ENCODE results near the gene S100A13. TPM values are rescaled to one million over a fixed set of nuclear protein-coding genes. Genes with fewer than 3 reads are reported as not detected.

Gene S100A13
- total RNA-seq, 1 experiment from 2014 or later = 55.0 TPM

GRCh38 chr1:153659175-153659534 lies 31.9 kb upstream of the S100A13 start:
- no peak overlapping the region for H2BK120ac ChIP-seq (ENCODE audit: low read depth, low read length, poor library complexity, severe bottlenecking)
- H2BK5ac ChIP-seq (ENCODE audit: insufficient read length, low read length) = no peak overlapping the region
- H4K5ac ChIP-seq (ENCODE audit: insufficient read length, low read depth, low read length) = no peak overlapping the region
- no peak overlapping the region for H4K8ac ChIP-seq (replicated peaks; ENCODE audit: insufficient read length, low read depth, low read length)
- no peak for TF ChIP-seq CTCF (conservative IDR thresholded peaks at IDR 0.05)
- H2BK12ac ChIP-seq (ENCODE audit: insufficient read length, low read depth, low read length) = no peak overlapping the region
- H2BK20ac ChIP-seq (ENCODE audit: low read depth, low read length, poor library complexity, severe bottlenecking) = no peak overlapping the region
- H3K9me3 ChIP-seq (ENCODE audit: control insufficient read depth, low read depth, low read length) = no peaks in the 10 kb centered on the region
- peaks cover 5% of the 10 kb centered on the region for H3K79me1 ChIP-seq (ENCODE audit: insufficient read depth, low read depth, low read length, poor library complexity, severe bottlenecking)
- H3K27me3 Mint-ChIP-seq (ENCODE audit: low read depth) = no peaks in the 10 kb centered on the region
- no peak overlapping the region for H2BK15ac ChIP-seq (ENCODE audit: low read depth, low read length)
- peak overlapping the region; percentile 40; the same call in 1 of the 2 replicates for H3K14ac ChIP-seq (ENCODE audit: insufficient read depth, low read length)
- no peak overlapping the region for H3K23ac ChIP-seq (ENCODE audit: insufficient read length, low read depth, low read length)
- peaks cover 18 to 40% (median 26%) of the 10 kb centered on the region in 3 experiments for H3K36me3 Mint-ChIP-seq (ENCODE audit: insufficient read depth in 1 of 3, low read depth in 3 of 3)
- H3K18ac ChIP-seq (ENCODE audit: insufficient read length, low read depth, low read length) = no peak overlapping the region
- no peak overlapping the region for H2AK5ac ChIP-seq (ENCODE audit: insufficient read length, low read length)
- no peaks in the 10 kb centered on the region for H3K27me3 ChIP-seq (ENCODE audit: insufficient read depth, low read length)
- no peaks in the 10 kb centered on the region; the same call in 1 of the 2 replicates for H3K79me2 ChIP-seq (ENCODE audit: insufficient read depth, low read length)
- H3K4ac ChIP-seq (ENCODE audit: low read depth, low read length) = no peak overlapping the region
- H3K27ac ChIP-seq (ENCODE audit: insufficient read length, low read depth, low read length) = no peak overlapping the region
- H3K4me1 ChIP-seq (ENCODE audit: insufficient read depth, low read length) = 0 out of 2 replicates have a peak, but pooled peaks cover 2% of the 10 kb centered on the region
- H3K4me3 Mint-ChIP-seq = peak overlapping the region; percentile 94 to 95
- H3K56ac ChIP-seq (ENCODE audit: insufficient read length, low read depth, low read length) = no peak overlapping the region
- H3K27ac Mint-ChIP-seq = peak overlapping the region; percentile 15 to 90 (median 44); a peak in 6 of 7 replicates
- WGBS (ENCODE audit: extremely low coverage, insufficient read length, low lambda C conversion rate) = no CpG with 5 or more reads among the region's 8 CpGs
- no peak overlapping the region for H2AFZ ChIP-seq (ENCODE audit: low read length)
- H3K9ac ChIP-seq (ENCODE audit: extremely low read depth, insufficient read length, low read length) = peak overlapping the region; percentile 81
- H3T11ph ChIP-seq (ENCODE audit: low read length) = no peak overlapping the region
- no peak overlapping the region for H4K91ac ChIP-seq (ENCODE audit: insufficient read length, low read depth, low read length)
- no peaks in the 10 kb centered on the region for H4K20me1 ChIP-seq (ENCODE audit: control insufficient read depth, insufficient read depth, insufficient read length)
- H3K4me1 Mint-ChIP-seq = peaks cover 9% of the 10 kb centered on the region in 2 experiments
- no peaks in the 10 kb centered on the region; a peak in 1 of 5 replicates for H3K9me3 Mint-ChIP-seq
- no peak for DNase-seq
- peaks cover 5% of the 10 kb centered on the region for H3K23me2 ChIP-seq (ENCODE audit: insufficient read length, low read depth, low read length, poor library complexity, severe bottlenecking)
- peak overlapping the region; percentile 94 for H3K4me2 ChIP-seq (ENCODE audit: insufficient read depth, insufficient read length, low read length)

All from H9 (cell line).